Endothelial cell of umbilical vein (primary cell): Measurements from ENCODE around the gene USF1. TPM values are rescaled to one million over a fixed set of nuclear protein-coding genes. Genes with fewer than 3 reads are reported as not detected.
"Not testable (repeated sequence)": the region's sequence is repeated elsewhere in the genome, so short reads cannot be mapped to it uniquely, and the experiment has no call there.

Experiments
- BruUV-seq: library from RNA; stranded (reverse); fragments of 400-500 nt; replicated peaks from 2 replicates; lab custom pipeline; 2021; lab: Mats Ljungman, UMichigan
- CTCF ChIA-PET: fragments of 300-600, 350-600 bp; sonication (Branson Sonifier 250); formaldehyde crosslinking; loops from one replicate; lab custom pipeline; 2021; ENCODE audit warnings: antibody characterized with exemption, inconsistent platforms; lab: Charles Lee
- POLR2A ChIA-PET: fragments of 300-600, 350-600 bp; sonication (Branson Sonifier 250); formaldehyde crosslinking; loops from one replicate; lab custom pipeline; 2021; ENCODE audit warnings: antibody characterized with exemption, inconsistent platforms; lab: Charles Lee
- DNase-seq: peaks from one replicate; pipeline ENCODE4 v3.0.0-alpha.2; 2011; ENCODE audit warnings: low read depth, low spot score
- FAIRE-seq: peaks from 2 replicates; lab custom pipeline; 2011; peaks lifted over from hg19 to GRCh38; lab: Jason Lieb, UNC
- H2AFZ ChIP-seq: 2 replicates; pipeline ENCODE4 v1.6.0; 2012; ENCODE audit warnings: low read depth, low read length, control low read depth, inconsistent platforms
- H3K27ac ChIP-seq: 2 replicates; pipeline ENCODE4 v1.5.1; 2011; ENCODE audit warnings: low read depth, mild to moderate bottlenecking, control low read depth, low read length, moderate library complexity; ENCODE audit not compliant: insufficient read depth
- H3K27me3 ChIP-seq, 2 experiments: 2 replicates each; pipeline versions ENCODE4 v1.6.0 to v1.6.1; 2011; ENCODE audit warnings: low read length in 2 of 2, mixed read lengths in 1 of 2; ENCODE audit not compliant: control insufficient read depth in 2 of 2, insufficient read depth in 2 of 2
- H3K36me3 ChIP-seq, 2 experiments: 2 replicates in 1 of 2; 3 replicates in 1 of 2; pipeline ENCODE4 v1.5.1; 2011; ENCODE audit warnings: low read length in 2 of 2, mild to moderate bottlenecking in 1 of 2, moderate library complexity in 1 of 2; ENCODE audit not compliant: control insufficient read depth in 2 of 2, insufficient read depth in 2 of 2; ENCODE audit errors: extremely low read depth in 1 of 2
- H3K4me1 ChIP-seq: 3 replicates; pipeline ENCODE4 v1.5.1; 2011; ENCODE audit warnings: mild to moderate bottlenecking, low read length; ENCODE audit not compliant: control insufficient read depth, insufficient read depth; ENCODE audit errors: extremely low read depth
- H3K4me2 ChIP-seq: 2 replicates; pipeline ENCODE4 v1.6.1; 2011; ENCODE audit warnings: low read length, control low read depth, mixed read lengths; ENCODE audit not compliant: insufficient read depth
- H3K4me3 ChIP-seq, 3 experiments: fragments of 200-600 bp in 1 of 3; sonication (generic), shearing (Covaris generic) in 1 of 3; replicated peaks in 1 of 3; 2 replicates each; pipeline ENCODE4 v1.5.1; 2011 to 2016; ENCODE audit warnings: control low read depth in 3 of 3, low read length in 3 of 3, mild to moderate bottlenecking in 2 of 3, inconsistent platforms in 1 of 3, low read depth in 1 of 3, moderate library complexity in 1 of 3; ENCODE audit not compliant: insufficient read depth in 1 of 3
- H3K79me2 ChIP-seq: 2 replicates; pipeline ENCODE4 v1.6.0; 2012; ENCODE audit warnings: low read length, inconsistent platforms; ENCODE audit not compliant: control insufficient read depth, insufficient read depth
- H3K9ac ChIP-seq: replicated peaks from 2 replicates; pipeline ENCODE3; 2011; ENCODE audit warnings: low read length, control low read depth; ENCODE audit not compliant: insufficient read depth; ENCODE audit errors: extremely low read depth
- H3K9me1 ChIP-seq: replicated peaks from 3 replicates; pipeline ENCODE4 v1.6.0; 2011; ENCODE audit warnings: mild to moderate bottlenecking, low read length; ENCODE audit not compliant: control insufficient read depth, insufficient read depth; ENCODE audit errors: extremely low read depth
- H3K9me3 ChIP-seq: replicated peaks from 2 replicates; pipeline ENCODE4 v1.5.1; 2012; ENCODE audit warnings: low read length, inconsistent platforms; ENCODE audit not compliant: control insufficient read depth, insufficient read depth
- H4K20me1 ChIP-seq: replicated peaks from 2 replicates; pipeline ENCODE3; 2011; ENCODE audit warnings: mild to moderate bottlenecking, low read length; ENCODE audit not compliant: control insufficient read depth, insufficient read depth; ENCODE audit errors: extremely low read depth
- EZH2 ChIP-seq: IDR thresholded peaks from 2 replicates; pipeline ENCODE4 v1.6.1; 2012; ENCODE audit warnings: borderline replicate concordance, low read depth, mild to moderate bottlenecking, moderate library complexity, low read length, inconsistent platforms; ENCODE audit not compliant: severe bottlenecking
- MYC ChIP-seq: IDR thresholded peaks from one replicate; pipeline ENCODE4 v1.6.1; 2011; ENCODE audit warnings: mild to moderate bottlenecking, low read depth, low read length
- POLR2AphosphoS5 ChIP-seq: IDR thresholded peaks from 2 replicates; pipeline ENCODE4 v1.6.1; 2012; ENCODE audit warnings: low read depth, mild to moderate bottlenecking, control low read depth, low read length, moderate library complexity; ENCODE audit not compliant: insufficient read depth
- dilution Hi-C: fragments of 300-500 bp; cut with MboI; formaldehyde crosslinking; loops from one replicate; pipeline ENCODE4 v1.15.0; 2019; ENCODE audit warnings: low sequenced_read_pairs; ENCODE audit not compliant: extremely low pct_ligation_motif_present
- intact Hi-C: fragments of 100-400 bp; cut with micrococcal nuclease; formaldehyde crosslinking; loops from one replicate; pipeline ENCODE4 v1.10.0; 2022
- polyA plus RNA-seq, 4 experiments: library from polyadenylated mRNA; depleted of rRNA in 3 of 4; stranded (reverse) in 3 of 4; unstranded in 1 of 4; fragments of >200 nt; gene quantifications; 2 replicates each; pipeline versions ENCODE4 v1.2.1 to v1.2.3, GENCODE V29; 2011 to 2012; ENCODE audit warnings: missing spikeins in 1 of 4
- total RNA-seq: library from RNA; stranded (reverse); gene quantifications from 2 replicates; pipeline ENCODE4 v1.2.3, GENCODE V29; 2021

Gene USF1
- total and polyA plus RNA-seq, 2 donors (not counting 3 experiments of a cell fraction or from before 2014, with no cell fraction given) = 53.4 to 56.7 TPM

- no peaks in the 10 kb centered on the region for H3K9me3 ChIP-seq
- H4K20me1 ChIP-seq = no peaks in the 10 kb centered on the region
- no peaks in the 10 kb centered on the region for H3K9me1 ChIP-seq
- no peak overlapping the region for H3K4me2 ChIP-seq
- dilution Hi-C loops (no loop called here), intact Hi-C loops (no loop called here)
- TF ChIP-seq MYC = no peak
- no peak for TF ChIP-seq POLR2AphosphoS5
- TF ChIP-seq EZH2 = no peak
- DNase-seq (no peak), FAIRE-seq (no peak)
- H3K4me3 ChIP-seq = no peak overlapping the region
- H3K27me3 ChIP-seq = peaks cover 2% of the 10 kb centered on the region in 2 experiments
- no peaks in the 10 kb centered on the region for H3K79me2 ChIP-seq
- H3K27ac ChIP-seq = no peak overlapping the region
- ChIA-PET CTCF (interaction anchor here (1.5 kb wide), 1 partner anchor 69 kb away, joined by 4 read pairs; no protein-coding TSS in a partner anchor), POLR2A (no interaction called here)
- H3K4me1 ChIP-seq = no peaks in the 10 kb centered on the region
- no peaks in the 10 kb centered on the region for H3K36me3 ChIP-seq
- no peak overlapping the region for H3K9ac ChIP-seq
- BruUV-seq = no TSS peak
- no peak overlapping the region for H2AFZ ChIP-seq
These were observed 20.9 kb upstream of the USF1 start for GRCh38 chr1:161066694-161067093.

- intact Hi-C loops, H3K4me2 ChIP-seq, H3K4me3 ChIP-seq, H3K9me3 ChIP-seq, POLR2A ChIA-PET, H3K4me1 ChIP-seq, H3K9ac ChIP-seq, DNase-seq, H3K9me1 ChIP-seq, H3K36me3 ChIP-seq, FAIRE-seq, H4K20me1 ChIP-seq, BruUV-seq, dilution Hi-C loops, H3K27me3 ChIP-seq, H3K79me2 ChIP-seq, H2AFZ ChIP-seq, H3K27ac ChIP-seq: not testable (repeated sequence)
- CTCF ChIA-PET = interaction anchor here (1.7 kb wide), 1 partner anchor 68 kb away, joined by 4 read pairs; no protein-coding TSS in a partner anchor
These were observed 19.9 kb upstream of the USF1 start for GRCh38 chr1:161065681-161066080.

GRCh38 chr1:161063936-161064335, 18.2 kb upstream of the USF1 start:
- H3K9me1 ChIP-seq, H2AFZ ChIP-seq, H3K27me3 ChIP-seq, dilution Hi-C loops, H3K27ac ChIP-seq, BruUV-seq, H3K4me2 ChIP-seq, FAIRE-seq, DNase-seq, POLR2A ChIA-PET, H3K4me3 ChIP-seq, H3K79me2 ChIP-seq, H3K4me1 ChIP-seq, intact Hi-C loops, H3K9me3 ChIP-seq, H3K36me3 ChIP-seq, H4K20me1 ChIP-seq, H3K9ac ChIP-seq, CTCF ChIA-PET: not testable (repeated sequence)
